Mesothelial cell of epicardium (in vitro differentiated cells): Measurements from ENCODE around the gene ATF1. TPM values are rescaled to one million over a fixed set of nuclear protein-coding genes. Genes with fewer than 3 reads are reported as not detected.

Experiments used
- DNase-seq, 2 experiments: peaks; one replicate each; pipeline ENCODE4 v3.0.0; 2021; ENCODE audit warnings: low spot score in 2 of 2; ENCODE audit not compliant: unreplicated experiment in 2 of 2
- H3K27ac Mint-ChIP-seq: 2 replicates; pipeline ENCODE4 v1.8.0; 2021; ENCODE audit warnings: mixed read lengths
- H3K27me3 Mint-ChIP-seq: 2 replicates; pipeline ENCODE4 v1.8.0; 2021; ENCODE audit warnings: low read depth, mixed read lengths
- H3K36me3 Mint-ChIP-seq: 2 replicates; pipeline ENCODE4 v1.8.0; 2021; ENCODE audit warnings: mixed read lengths
- H3K4me1 Mint-ChIP-seq: 2 replicates; pipeline ENCODE4 v1.8.0; 2021; ENCODE audit warnings: mixed read lengths
- H3K4me3 Mint-ChIP-seq: 2 replicates; pipeline ENCODE4 v1.8.0; 2021; ENCODE audit warnings: mild to moderate bottlenecking, moderate library complexity, mixed read lengths
- H3K9me3 Mint-ChIP-seq: 2 replicates; pipeline ENCODE4 v1.8.0; 2021; ENCODE audit warnings: mixed read lengths
- CTCF ChIP-seq: fragments of 200-600 bp; sonication (generic); IDR thresholded peaks from one replicate; pipeline ENCODE4 v1.5.0; 2021; ENCODE audit warnings: antibody characterized with exemption; ENCODE audit not compliant: unreplicated experiment
- total RNA-seq: library from RNA; stranded (reverse); gene quantifications from 3 replicates; pipeline ENCODE4 v1.2.1, GENCODE V29; 2021

Gene ATF1
- total RNA-seq, 1 donor from 2014 or later, result 27.9 TPM

- TF ChIP-seq CTCF, result no peak
- Mint-ChIP-seq H3K27me3 (no peaks in the 10 kb centered on the region), H3K9me3 (no peaks in the 10 kb centered on the region), H3K4me1 (peaks cover 16% of the 10 kb centered on the region), H3K4me3 (no peak overlapping the region), H3K36me3 (peaks cover 58% of the 10 kb centered on the region), H3K27ac (no peak overlapping the region)
- DNase-seq, result no peak
These were observed 30.2 kb upstream of the ATF1 start for GRCh38 chr12:50733706-50734105.

DNA sequence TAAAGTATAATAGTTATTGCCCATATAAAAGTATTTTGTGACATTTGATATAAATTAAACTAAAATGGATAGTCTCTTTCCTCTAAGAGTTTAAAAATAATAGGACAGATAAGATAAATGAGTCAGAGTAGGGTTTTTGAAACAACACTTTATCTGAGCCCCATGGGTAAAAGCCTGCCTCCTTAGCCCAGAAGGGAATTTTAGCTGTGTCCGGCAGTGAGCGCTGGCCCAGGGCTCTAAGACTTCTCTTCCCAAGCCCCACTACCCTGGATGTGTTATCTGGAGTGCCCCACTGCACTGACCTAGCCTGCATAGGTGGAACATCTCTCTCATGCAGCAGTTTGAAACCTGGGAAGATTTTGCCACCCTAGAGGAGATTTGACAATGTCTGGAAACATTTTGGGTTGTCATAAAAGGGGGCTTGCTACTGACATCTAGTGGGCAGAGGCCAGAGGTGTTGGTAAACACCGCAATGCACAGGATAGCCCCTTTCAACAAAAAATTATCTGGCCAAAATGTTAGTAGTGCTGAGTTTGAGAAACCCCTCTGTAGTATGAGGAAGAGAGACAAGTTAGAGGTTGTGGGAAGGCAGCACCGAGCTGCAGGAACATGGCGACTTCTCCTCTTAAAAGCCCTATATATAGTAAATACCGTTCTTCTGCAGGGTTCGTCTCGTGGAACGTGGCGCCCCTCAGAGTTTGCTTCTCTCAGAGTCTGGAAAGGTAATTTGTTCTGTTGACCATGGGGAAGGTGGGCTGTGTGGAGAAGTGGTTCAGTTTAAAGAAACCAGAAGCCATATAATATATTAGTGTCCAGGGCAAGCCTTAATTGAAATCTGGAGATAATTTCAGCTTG, 29.3 kb upstream of the ATF1 start:
- peaks cover 16% of the 10 kb centered on the region for H3K4me1 Mint-ChIP-seq
- no peak overlapping the region for H3K4me3 Mint-ChIP-seq
- H3K9me3 Mint-ChIP-seq, result no peaks in the 10 kb centered on the region
- peaks cover 60% of the 10 kb centered on the region for H3K36me3 Mint-ChIP-seq
- no peak for DNase-seq
- peak; percentile 40 for TF ChIP-seq CTCF
- H3K27me3 Mint-ChIP-seq, result no peaks in the 10 kb centered on the region
- H3K27ac Mint-ChIP-seq, result no peak overlapping the region

- H3K27ac Mint-ChIP-seq, result no peak overlapping the region
- no peak for TF ChIP-seq CTCF
- H3K9me3 Mint-ChIP-seq, result no peaks in the 10 kb centered on the region
- no peaks in the 10 kb centered on the region for H3K27me3 Mint-ChIP-seq
- H3K4me3 Mint-ChIP-seq, result no peak overlapping the region
- peaks cover 62% of the 10 kb centered on the region for H3K36me3 Mint-ChIP-seq
- DNase-seq, result no peak
- peaks cover under 1% of the 10 kb centered on the region for H3K4me1 Mint-ChIP-seq
These were observed 24.3 kb upstream of the ATF1 start for GRCh38 chr12:50739611-50740010.

- peaks cover 56% of the 10 kb centered on the region for H3K36me3 Mint-ChIP-seq
- no peaks in the 10 kb centered on the region for H3K4me1 Mint-ChIP-seq
- no peak overlapping the region for H3K27ac Mint-ChIP-seq
- DNase-seq, result no peak
- TF ChIP-seq CTCF, result no peak
- no peaks in the 10 kb centered on the region for H3K27me3 Mint-ChIP-seq
- no peak overlapping the region for H3K4me3 Mint-ChIP-seq
- H3K9me3 Mint-ChIP-seq, result no peaks in the 10 kb centered on the region
These were observed 23.6 kb upstream of the ATF1 start for GRCh38 chr12:50740307-50740706.

DNA sequence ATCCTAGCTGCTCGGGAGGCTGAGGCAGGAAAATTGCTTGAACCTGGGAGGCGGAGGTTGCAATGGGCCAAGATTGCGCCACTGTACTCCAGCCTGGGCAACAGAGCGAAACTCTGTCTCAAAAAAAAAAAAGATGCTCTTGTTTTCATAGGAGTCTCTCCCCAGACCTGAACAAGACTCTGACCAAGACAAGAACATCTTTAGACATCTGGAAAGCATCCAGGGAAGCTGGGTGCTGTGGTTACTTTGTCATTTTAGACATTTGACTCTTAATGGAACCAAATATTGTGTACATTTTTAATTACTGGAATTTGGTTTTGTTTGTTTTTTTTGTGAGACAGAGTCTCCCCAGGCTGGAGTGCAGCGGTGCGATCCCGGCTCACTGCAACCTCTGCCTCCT, 21.1 kb upstream of the ATF1 start:
- peaks cover 43% of the 10 kb centered on the region for H3K36me3 Mint-ChIP-seq
- no peak overlapping the region for H3K27ac Mint-ChIP-seq
- TF ChIP-seq CTCF, result no peak
- DNase-seq, result no peak
- no peaks in the 10 kb centered on the region for H3K27me3 Mint-ChIP-seq
- no peaks in the 10 kb centered on the region for H3K4me1 Mint-ChIP-seq
- no peak overlapping the region for H3K4me3 Mint-ChIP-seq
- no peaks in the 10 kb centered on the region for H3K9me3 Mint-ChIP-seq
